Tibial nerve (tissue), 4 donors: ENCODE measurements around the gene PTTG1. TPM values are rescaled to one million over a fixed set of nuclear protein-coding genes. Genes with fewer than 3 reads are reported as not detected.
A peak's percentile ranks its signal among the peaks of the same experiment; 100 is the strongest.

Experiments
- DNase-seq, 2 donors: peaks; one replicate each; pipeline ENCODE4 v3.0.0-alpha.2; 2019; ENCODE audit warnings: low spot score in 2 of 2
- H3K27ac ChIP-seq, 4 donors: fragments of 200-600 bp; sonication (generic) in 3 of 4; one replicate each; pipeline ENCODE4 v1.5.1; 2017 to 2019; ENCODE audit warnings: mild to moderate bottlenecking in 1 of 4
- H3K27me3 ChIP-seq, 2 donors: fragments of 200-600 bp; sonication (generic) in 1 of 2; one replicate each; pipeline versions ENCODE4 v1.5.1 to v1.6.0; 2017 to 2019
- H3K36me3 ChIP-seq, 3 donors: fragments of 200-600 bp; sonication (generic); one replicate each; pipeline ENCODE4 v1.5.1; 2018 to 2019
- H3K4me1 ChIP-seq, 4 donors: fragments of 200-600 bp; sonication (generic) in 3 of 4; one replicate each; pipeline ENCODE4 v1.5.1; 2017 to 2019
- H3K4me3 ChIP-seq, 4 donors: fragments of 200-600 bp; sonication (generic) in 3 of 4; one replicate each; pipeline ENCODE4 v1.5.1; 2017 to 2019; ENCODE audit warnings: mild to moderate bottlenecking in 1 of 4, moderate library complexity in 1 of 4
- H3K9me3 ChIP-seq, 4 donors: fragments of 200-600 bp; sonication (generic) in 3 of 4; one replicate each; pipeline ENCODE4 v1.5.1; 2017 to 2019
- EP300 ChIP-seq, 2 donors: sonication (generic); formaldehyde crosslinking; IDR thresholded peaks; one replicate each; pipeline ENCODE4 v1.6.1; 2017; ENCODE audit warnings: antibody characterized with exemption in 2 of 2, mild to moderate bottlenecking in 1 of 2
- POLR2A ChIP-seq, 2 donors: fragments of 450-650 bp; IDR thresholded peaks; one replicate each; pipeline ENCODE4 v1.6.1; 2017; ENCODE audit warnings: antibody characterized with exemption in 2 of 2, mild to moderate bottlenecking in 2 of 2, moderate library complexity in 2 of 2
- WGBS, 2 donors: methylation state at CpG; one replicate each; pipeline ENCODE4 v1.1.5; 2018; 5-methylcytosine and 5-hydroxymethylcytosine counted together
- total RNA-seq, 4 donors: library from RNA; depleted of rRNA; stranded (reverse); fragments of >200 nt; gene quantifications; one replicate each; pipeline ENCODE4 v1.1.0, GENCODE V29; 2016
- TF ChIP-seq, protein P1 (sequence below), 5 experiments: fragments of 200-600 bp in 3 of 5; fragments of 450-650 bp in 2 of 5; sonication (generic) in 3 of 5; IDR thresholded peaks; one replicate each; pipeline ENCODE4 v1.5.1; 2016 to 2019; ENCODE audit warnings: antibody characterized with exemption in 5 of 5, mild to moderate bottlenecking in 3 of 5, moderate library complexity in 2 of 5

PTTG1 gene
- total RNA-seq, 4 donors from 2014 or later: 3.7 to 11.1 (median 6.8) TPM

DNA sequence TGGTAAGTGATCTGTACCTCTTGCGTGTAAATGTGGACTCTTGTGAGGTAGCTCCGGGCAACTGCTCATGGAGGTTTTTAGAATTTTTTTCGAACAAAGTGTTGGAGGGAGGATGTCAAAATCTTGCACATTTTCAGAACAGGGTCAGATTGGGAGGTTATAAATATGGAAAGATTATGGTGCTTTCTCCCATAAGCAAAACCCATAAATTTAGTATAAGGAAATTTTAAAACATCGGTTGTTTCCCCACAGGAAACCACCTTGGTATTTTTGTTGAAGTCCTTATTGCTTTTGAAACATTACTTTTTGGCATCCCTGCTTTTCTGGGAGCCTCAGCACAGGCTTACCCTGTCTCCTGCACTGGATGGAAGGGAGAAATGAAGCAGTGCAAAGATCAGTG is 33.9 kb downstream of the PTTG1 start:
- H3K4me1 ChIP-seq: peaks cover 0 to 30% (median 4%) of the 10 kb centered on the region in 4 donors
- no peak overlapping the region for H3K27ac ChIP-seq
- no peaks in the 10 kb centered on the region for H3K36me3 ChIP-seq
- TF ChIP-seq EP300 (IDR thresholded peaks at IDR 0.05): no peak
- TF ChIP-seq, protein P1, sequence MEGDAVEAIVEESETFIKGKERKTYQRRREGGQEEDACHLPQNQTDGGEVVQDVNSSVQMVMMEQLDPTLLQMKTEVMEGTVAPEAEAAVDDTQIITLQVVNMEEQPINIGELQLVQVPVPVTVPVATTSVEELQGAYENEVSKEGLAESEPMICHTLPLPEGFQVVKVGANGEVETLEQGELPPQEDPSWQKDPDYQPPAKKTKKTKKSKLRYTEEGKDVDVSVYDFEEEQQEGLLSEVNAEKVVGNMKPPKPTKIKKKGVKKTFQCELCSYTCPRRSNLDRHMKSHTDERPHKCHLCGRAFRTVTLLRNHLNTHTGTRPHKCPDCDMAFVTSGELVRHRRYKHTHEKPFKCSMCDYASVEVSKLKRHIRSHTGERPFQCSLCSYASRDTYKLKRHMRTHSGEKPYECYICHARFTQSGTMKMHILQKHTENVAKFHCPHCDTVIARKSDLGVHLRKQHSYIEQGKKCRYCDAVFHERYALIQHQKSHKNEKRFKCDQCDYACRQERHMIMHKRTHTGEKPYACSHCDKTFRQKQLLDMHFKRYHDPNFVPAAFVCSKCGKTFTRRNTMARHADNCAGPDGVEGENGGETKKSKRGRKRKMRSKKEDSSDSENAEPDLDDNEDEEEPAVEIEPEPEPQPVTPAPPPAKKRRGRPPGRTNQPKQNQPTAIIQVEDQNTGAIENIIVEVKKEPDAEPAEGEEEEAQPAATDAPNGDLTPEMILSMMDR (IDR thresholded peaks at IDR 0.05): no peak
- TF ChIP-seq POLR2A (IDR thresholded peaks at IDR 0.05): no peak
- H3K4me3 ChIP-seq: no peak overlapping the region
- no peak for DNase-seq
- WGBS, 2 donors: 85 to 86% methylated on average over 4 of the region's 4 CpGs
- H3K9me3 ChIP-seq: no peaks in the 10 kb centered on the region
- H3K27me3 ChIP-seq: no peaks in the 10 kb centered on the region

DNA sequence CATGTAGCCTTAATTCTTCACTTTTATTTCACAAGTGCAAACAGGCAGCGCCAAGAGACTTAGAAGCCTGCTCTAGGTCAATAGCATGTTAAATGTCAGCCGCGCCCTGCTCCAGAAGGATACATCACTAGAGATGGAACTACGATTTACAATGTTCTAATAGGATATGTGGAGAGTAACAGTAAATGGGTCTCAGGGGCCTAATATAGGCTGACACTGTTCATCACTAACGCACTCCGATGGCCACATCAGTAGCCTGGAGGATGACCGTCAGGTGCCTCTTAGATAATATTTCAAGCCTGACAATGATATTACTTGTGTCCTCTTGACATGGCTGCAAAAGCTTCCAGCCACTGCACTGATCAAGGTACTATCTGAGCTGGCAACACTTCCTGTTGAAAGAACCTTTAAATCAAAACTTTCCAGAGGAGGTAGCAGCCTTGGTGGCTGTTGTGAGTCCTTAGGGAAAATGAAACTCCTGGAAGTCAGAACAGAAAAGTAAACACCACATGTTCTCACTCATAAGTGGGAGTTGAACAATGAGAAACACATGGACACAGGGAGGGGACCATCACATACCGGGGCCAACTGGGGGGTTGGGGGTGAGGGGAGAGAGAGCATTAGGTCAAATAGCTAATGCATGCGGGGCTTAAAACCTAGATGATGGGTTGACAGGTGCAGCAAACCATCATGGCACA is 35.0 kb downstream of the PTTG1 start:
- no peak overlapping the region for H3K4me3 ChIP-seq
- WGBS, 2 donors: 66 to 73% methylated on average over 9 of the region's 9 CpGs
- DNase-seq: no peak

DNA sequence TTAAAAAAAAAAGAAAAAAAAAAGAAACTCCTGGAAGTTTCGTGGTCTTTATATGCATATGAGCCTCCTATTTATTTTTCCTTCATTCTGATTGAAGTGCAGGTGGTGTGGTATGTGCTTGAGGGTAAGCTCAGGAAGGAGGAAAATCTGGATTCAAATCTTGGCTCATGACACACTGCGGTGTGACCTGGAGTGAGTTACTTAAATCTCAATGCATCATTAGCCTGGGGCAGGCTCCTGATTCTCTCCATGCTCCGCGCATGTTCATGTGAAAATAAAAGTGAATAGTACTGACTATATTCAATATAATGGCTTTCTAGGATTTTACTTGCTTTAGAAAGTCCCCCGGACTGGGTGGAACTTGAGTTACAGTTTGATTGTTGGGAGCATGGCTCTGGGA is 35.6 kb downstream of the PTTG1 start:
- no peak for DNase-seq
- H3K36me3 ChIP-seq: no peaks in the 10 kb centered on the region

More for the DNA sequence above, 35.0 kb downstream of the PTTG1 start:
- TF ChIP-seq POLR2A (IDR thresholded peaks at IDR 0.05) (no peak), EP300 (IDR thresholded peaks at IDR 0.05) (no peak)
- TF ChIP-seq, protein P1 (IDR thresholded peaks at IDR 0.05): no peak
- H3K36me3 ChIP-seq: no peaks in the 10 kb centered on the region
- no peaks in the 10 kb centered on the region for H3K9me3 ChIP-seq
- H3K27me3 ChIP-seq: no peaks in the 10 kb centered on the region
- peaks cover 0 to 30% (median 4%) of the 10 kb centered on the region in 4 donors for H3K4me1 ChIP-seq
- no peak overlapping the region for H3K27ac ChIP-seq

DNA sequence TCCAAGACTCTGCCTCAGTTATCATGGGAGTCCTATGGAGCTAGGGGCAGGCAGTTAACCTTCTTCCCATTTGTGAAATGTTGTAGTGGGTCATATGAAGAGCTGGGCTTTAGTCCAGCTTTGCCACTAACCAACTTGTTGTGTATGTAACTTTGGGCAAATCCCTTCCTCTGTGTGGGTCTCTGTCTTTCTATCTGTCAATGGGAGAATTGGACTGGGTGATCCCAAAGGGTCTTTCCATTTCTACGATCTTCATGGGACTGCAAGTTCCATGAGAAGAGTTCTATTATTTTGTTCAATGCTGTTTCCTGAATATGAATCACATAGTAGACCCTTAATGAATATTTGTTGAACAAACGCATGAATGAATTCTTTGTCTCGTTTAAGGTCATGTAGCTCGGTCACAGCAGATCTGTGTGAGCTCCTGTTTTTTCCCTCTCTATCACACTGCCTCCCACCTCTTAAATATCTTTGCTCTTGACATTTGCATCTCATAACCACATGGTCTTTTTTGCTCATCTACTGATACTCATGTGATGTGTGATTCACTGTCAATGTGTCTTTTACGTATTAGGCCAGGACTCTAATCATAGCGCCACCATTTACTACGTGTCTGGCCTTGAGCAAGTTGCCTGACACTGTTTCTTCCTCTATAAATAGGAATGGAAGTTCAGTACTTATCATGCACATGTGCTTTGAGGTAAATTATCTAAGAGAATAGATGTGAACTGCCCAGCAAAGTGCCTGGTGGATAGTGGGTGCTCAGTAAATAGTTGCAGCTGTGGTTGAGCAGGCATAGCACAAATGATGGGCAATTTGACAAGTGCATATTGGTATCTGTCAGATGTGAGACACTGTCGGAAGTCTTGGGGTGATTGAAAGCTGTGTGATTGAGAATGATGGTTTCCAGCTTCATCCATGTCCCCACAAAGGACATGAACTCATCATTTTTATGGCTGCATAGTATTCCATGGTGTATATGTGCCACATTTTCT is 37.4 kb downstream of the PTTG1 start:
- Histone ChIP-seq H3K27me3 (no peaks in the 10 kb centered on the region), H3K27ac (peak overlapping the region in 2 of 4 donors; percentile 70 to 87), H3K4me1 (peaks cover 0 to 28% (median 0%) of the 10 kb centered on the region in 4 donors), H3K9me3 (no peaks in the 10 kb centered on the region), H3K36me3 (no peaks in the 10 kb centered on the region), H3K4me3 (no peak overlapping the region)
- no peak for DNase-seq
- 41 to 46% methylated on average over 8 of the region's 8 CpGs for WGBS, 2 donors
- TF ChIP-seq EP300 (IDR thresholded peaks at IDR 0.05): peak in 1 of 2 donors; percentile 37
- no peak for TF ChIP-seq POLR2A (IDR thresholded peaks at IDR 0.05)

More for the DNA sequence above, 35.6 kb downstream of the PTTG1 start:
- TF ChIP-seq, protein P1 (IDR thresholded peaks at IDR 0.05): no peak
- TF ChIP-seq POLR2A (IDR thresholded peaks at IDR 0.05): no peak
- no peak for TF ChIP-seq EP300 (IDR thresholded peaks at IDR 0.05)
- H3K27ac ChIP-seq: peak overlapping the region in 1 of 4 donors; percentile 70
- no peak overlapping the region for H3K4me3 ChIP-seq
- 74 to 83% methylated on average over 5 of the region's 5 CpGs for WGBS, 2 donors
- H3K9me3 ChIP-seq: no peaks in the 10 kb centered on the region
- no peaks in the 10 kb centered on the region for H3K27me3 ChIP-seq
- peaks cover 0 to 34% (median 2%) of the 10 kb centered on the region in 4 donors for H3K4me1 ChIP-seq

DNA sequence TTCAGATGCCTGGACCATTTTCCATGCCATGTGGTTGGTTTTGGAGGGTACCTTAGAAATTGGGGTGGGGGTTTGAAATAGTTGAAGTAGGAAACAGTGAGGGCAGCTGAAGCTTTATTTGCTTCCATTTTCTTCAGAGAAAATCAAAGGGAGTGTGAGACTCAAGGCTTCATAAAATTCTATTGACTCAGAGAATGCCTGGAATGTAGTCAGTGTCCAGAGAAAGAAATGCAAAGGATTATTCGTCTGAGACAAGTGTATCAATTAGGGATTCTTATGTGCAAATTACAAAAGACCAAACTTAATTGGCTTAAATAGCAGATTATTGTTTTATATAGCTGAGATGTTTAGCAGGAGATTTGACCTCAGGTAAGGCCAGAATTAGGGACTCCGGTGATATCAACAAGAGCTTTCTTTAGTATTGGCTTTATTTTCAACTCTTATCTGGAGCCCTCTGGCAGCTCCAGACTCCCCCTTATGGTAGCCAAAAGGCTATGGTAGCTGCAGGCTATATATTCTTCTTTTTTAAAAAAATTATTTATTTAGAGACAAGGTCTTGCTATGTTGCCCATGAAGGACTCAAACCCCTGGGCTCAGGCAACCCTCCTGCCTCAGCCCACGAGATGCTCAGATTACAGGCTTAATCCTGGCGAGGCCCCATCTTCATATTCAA is 38.9 kb downstream of the PTTG1 start:
- TF ChIP-seq EP300 (IDR thresholded peaks at IDR 0.05) (no peak), POLR2A (IDR thresholded peaks at IDR 0.05) (no peak)
- TF ChIP-seq, protein P1 (IDR thresholded peaks at IDR 0.05): no peak
- Histone ChIP-seq H3K27me3 (no peaks in the 10 kb centered on the region), H3K27ac (peak overlapping the region in 1 of 4 donors; percentile 57), H3K36me3 (no peaks in the 10 kb centered on the region), H3K4me1 (peaks cover 0 to 26% (median 0%) of the 10 kb centered on the region in 4 donors), H3K9me3 (no peaks in the 10 kb centered on the region), H3K4me3 (no peak overlapping the region)
- DNase-seq: no peak
- 70 to 74% methylated on average over 4 of the region's 4 CpGs for WGBS, 2 donors
